Fibroblast of skin of left biceps (primary cell): ENCODE measurements around the gene GRK4.
"Not testable (repeated sequence)": the region's sequence is repeated elsewhere in the genome, so short reads cannot be mapped to it uniquely, and the experiment has no call there.

Source experiments
- DNase-seq, 2 experiments: peaks; one replicate each; pipeline ENCODE4 v3.0.0-alpha.2; 2013; ENCODE audit warnings: low read depth in 2 of 2

The GRK4 gene

DNA sequence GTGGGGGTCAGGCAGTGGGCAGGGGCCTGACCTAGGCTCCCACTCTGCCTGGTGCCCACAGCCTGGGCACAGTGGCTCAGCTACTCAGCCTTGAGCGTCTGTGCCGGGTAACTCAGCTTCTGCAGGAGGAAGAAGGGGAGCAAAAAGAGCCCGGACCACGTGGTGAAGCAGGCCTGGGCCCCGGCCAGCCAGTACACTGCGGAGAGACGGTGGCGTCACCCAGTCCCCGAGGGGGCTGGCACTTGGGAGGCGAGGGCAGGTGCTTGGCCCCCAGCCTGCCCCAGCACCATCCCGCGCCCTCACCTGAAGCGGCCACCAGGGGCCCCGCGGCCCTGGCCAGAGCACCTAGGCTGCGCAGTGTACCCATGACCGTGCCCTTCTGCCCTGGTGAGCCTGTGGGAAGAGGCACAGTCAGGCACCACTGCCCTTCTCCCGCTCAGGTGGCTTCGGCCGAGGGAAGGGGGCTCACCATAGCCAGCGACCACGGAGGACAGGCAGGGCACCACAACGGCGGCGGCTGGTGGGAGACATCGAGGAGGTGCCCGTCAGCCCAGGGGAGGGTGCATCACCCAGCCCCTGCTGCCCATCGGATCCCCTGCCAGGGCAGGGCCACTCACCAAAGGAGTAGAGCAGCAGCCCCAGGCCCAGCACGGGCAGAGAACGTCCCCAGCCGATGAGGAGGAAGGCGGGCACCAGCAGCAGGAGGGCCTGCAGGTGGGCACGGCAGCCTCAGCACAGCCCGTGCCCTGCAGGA lies 32.4 kb upstream of the GRK4 start:
- DNase-seq: no peak

DNA sequence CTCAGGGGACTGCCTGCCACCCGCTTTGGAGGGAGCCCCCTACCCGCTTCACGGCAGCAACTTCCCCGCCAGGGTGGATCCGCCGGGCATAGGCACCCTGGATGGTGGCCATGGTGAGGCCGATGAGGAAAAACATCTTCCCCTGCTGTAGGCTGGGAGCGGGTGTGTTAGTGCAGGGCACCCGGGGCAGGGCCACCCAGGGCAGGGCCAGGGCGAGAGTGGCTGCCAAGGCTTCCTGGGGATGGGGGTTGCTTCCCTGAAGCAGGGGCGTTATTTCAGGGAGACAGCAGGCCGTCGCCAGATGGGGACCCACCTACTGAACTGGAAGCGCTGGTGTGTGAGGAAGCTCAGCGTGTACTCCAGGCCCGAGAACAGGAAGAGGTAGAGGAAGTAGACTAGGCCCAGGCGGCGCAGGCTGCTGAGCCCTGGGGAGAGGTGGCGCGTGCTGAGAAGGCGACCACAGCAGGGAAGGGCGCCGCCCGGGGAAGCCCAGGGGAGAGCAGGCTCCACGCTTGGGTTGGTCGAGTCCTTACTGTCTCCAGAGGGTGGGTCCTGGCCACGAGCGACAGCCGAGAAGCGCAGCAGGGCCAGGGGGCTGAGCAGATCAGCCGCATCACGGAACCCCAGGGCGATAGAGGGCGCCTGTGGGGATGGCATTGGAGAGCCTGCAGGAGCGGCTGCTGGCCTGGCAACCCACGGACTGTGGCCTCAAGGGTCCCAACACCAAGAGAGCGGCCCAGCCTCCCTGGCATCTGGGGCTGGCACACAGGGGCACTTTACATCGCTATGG lies 31.7 kb upstream of the GRK4 start:
- no peak for DNase-seq

GRCh38 chr4:2932321-2932950 lies 30.9 kb upstream of the GRK4 start:
- no peak for DNase-seq

GRCh38 chr4:2932951-2933565 lies 30.3 kb upstream of the GRK4 start:
- DNase-seq: no peak

DNA sequence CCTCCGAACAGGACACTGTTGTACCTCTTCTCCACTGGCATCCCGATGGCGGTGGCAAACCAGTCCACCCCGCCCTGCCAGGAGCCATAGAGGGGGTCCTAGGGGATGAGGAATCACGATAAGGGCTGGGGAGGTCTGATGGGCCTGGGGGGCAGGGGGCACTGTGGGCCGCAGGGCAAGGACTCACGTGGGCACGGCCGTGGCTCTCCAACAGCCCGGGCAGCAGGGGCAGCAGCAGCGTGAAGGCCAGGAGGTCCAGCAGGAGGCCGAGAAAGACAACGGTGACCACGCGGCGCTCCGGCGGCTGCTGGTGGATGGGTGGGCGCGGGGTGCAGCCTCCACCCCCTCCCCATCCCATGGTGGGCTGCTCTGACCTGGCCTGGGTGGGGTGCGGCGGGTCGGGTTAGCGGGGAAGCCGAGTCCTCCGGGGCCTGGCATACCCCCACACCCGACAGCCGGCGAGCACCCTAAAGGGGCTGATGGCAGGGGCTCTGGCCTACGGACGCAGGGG lies 29.8 kb upstream of the GRK4 start:
- DNase-seq: no peak

DNA sequence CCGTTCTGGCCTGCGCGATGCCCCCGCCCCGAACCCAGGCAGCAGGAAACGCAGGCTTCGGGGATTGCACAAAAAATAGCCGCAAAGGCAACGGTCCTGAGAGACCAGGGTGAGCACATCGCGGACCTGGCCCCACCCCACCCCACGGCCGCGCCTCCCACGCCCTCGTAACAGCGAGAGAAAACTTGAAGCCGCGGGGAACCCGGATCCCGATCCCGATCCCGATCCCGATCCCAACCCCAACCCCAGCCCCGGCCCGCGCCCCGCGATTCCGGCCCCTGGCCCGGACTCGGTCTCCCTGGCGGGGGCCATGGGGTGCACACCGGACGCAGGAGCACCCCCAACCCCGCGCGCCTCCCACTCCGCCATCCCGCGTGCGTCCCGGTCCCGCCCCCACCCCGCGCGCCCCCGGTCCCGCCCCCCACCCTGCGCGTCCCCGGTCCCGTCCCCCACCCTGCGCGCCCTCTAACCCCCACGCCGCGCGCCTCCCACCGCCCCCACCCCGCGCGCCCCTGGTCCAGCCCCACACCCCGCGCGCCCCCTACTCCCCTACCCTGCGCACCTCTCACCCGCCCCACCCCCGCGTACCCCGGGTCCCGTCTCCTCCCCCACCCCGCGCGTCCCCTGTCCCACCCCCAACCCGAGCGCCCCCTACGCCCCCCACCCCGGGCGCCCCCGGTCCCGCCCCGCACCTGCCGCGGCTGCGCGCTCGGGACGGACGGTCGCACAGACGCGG lies 29.1 kb upstream of the GRK4 start:
- DNase-seq: no peak

DNA sequence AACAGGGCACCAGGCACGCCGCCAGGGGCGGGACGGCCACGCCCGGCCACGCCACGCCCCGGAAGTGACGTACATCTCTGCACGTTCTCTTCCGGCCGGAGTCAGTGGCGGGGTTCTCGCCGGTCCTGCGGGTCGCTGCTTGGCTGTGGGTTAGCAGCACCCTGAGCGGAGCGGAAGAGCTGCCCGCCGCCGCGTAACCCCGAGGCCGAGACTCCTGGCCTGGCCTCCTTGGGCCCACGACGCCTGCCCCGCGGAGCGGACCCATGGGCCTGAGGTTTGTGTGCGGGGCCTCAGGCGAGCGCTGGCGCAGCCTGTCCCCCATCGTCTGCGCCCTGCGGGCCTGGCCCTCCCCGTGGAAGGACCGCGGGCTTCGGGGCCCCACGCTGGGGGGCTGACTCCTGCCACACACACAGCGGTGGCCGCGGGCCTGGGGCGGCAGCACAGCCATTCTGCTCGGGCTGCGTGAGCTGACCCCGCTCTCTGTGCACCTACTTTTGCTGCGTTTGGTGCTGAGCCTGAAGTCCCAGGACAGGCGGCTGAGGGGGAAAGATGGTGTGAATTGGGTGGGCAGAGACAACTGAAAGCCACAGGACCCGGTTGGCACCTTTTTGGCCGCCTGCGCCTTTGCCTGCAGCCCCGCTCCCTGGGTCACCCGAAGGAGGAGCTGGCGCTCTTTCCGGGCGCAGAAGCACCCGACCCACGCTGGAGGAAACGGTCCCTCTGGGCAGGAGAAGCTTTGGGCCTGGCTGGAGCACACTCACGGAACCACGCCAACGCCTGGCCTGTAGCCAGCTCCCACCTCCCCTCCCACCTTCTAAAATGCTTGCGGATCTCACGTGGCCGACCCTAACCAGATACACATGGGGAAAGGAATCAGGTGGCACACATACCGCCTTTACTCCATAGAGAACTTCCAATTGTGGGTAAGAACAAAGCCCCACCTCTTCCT lies 28.3 kb upstream of the GRK4 start:
- peak; percentile 57 to 67 for DNase-seq

DNA sequence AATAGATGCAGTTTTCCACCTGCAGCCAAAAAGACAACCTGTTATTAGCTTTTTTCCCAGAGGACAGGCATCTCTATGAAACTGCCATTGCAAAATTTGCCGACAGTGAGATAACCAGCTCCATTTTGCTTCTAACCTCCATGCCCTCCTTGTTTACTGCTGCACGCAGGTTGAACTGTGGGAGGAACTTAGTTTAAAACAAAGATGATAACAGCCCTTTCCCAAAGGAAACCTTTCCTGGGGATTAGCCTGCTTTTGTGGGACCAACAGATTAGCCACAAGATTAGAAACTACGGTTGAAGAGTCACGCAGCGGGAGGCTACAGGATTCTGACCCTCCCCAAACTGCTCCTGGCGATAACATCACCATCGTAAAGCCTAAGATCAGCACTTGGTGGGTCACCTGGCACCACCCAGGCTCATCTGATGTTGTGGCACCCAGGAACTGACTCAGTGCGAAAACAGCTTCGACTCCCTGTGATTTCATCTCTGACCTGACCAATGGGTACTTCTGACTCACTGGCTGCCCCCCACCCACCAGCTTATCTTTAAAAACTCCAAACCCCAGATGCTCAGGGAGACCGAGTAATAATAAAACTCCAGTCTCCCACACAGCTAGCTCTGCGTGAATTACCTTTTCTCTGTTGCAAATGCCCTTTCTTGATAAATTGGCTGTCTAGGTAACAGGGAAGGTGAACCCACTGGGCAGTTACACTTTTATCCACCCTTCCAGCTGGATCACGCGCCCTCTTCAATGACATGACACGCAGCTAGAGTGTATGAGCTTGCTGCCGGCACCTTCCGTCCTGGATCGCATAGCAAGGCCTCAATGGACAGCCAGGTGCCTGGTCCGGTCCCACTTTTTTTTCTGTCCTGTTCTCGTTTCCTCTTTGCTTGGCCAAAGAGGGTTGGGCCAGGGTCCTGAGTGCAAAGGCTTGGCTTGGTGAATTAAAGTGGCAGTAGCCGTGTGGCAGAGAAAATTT lies 27.3 kb upstream of the GRK4 start:
- no peak for DNase-seq

- no peak for DNase-seq
These were observed 26.6 kb upstream of the GRK4 start for GRCh38 chr4:2936773-2937145.

DNA sequence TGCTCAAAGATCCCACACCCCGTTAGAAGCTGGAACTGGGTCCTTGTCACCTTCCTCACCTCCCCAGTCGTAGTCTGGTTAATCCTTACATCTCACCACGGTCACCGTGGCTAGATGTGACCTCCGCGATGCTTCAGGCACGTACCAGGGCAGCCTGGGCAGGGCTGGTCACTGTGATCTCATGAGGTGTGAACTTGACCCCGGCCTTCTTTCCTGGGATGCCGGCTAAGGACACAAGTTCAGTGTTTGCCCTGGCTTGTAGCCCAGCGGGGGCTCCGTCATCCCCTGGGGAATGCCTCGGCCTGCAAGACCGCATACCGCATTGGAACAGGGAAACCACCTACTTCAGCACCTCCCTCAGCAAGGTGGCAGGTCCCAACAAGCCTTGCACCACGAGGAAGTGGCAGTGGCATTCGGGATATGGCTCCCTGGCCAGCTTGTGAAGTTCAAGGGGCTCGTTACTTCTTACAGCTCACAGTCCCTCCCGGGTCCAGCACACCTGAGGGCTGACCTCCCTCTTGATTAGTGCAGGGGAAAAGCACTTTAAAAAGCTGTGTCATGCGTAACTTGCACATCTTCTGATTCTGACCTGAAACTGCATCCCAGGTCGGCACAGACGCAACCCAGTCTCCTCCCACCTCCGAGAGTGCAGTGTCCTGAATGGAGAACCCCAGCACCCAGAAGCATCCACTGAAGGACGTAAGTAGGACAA lies 26.1 kb upstream of the GRK4 start:
- no peak for DNase-seq

- no peak for DNase-seq
These were observed 25.4 kb upstream of the GRK4 start for GRCh38 chr4:2937986-2938385.

- not testable (repeated sequence) for DNase-seq
These were observed 25.0 kb upstream of the GRK4 start for GRCh38 chr4:2938411-2938810.

GRCh38 chr4:2938906-2939305 lies 24.5 kb upstream of the GRK4 start:
- no peak for DNase-seq

- no peak for DNase-seq
These were observed 23.8 kb upstream of the GRK4 start for GRCh38 chr4:2939383-2940243.

- no peak for DNase-seq
These were observed 22.9 kb upstream of the GRK4 start for GRCh38 chr4:2940267-2941137.
